ENCODE data around the gene GALC.
A peak's percentile ranks its signal among the peaks of the same experiment; 100 is the strongest.

GALC gene

DNA sequence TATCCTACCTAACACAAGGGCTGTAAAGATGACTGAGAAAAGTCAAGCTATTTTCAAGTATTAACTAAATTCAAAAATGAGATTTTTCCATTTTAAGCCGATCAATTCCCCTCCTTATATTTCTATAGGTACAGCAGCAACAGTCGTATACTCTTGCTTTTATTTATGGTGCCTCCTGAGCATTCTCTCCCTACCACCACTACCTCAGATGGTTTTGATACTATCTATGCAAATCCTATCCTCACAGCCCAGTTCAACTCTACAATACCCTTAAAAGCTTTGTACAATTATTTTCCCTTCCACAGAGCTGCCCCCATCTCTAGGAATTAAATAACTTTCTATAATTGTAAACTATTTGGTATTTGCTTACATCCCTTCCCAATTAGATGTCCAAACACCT, 52.1 kb downstream of the GALC start:
- TF ChIP-seq, protein P1, sequence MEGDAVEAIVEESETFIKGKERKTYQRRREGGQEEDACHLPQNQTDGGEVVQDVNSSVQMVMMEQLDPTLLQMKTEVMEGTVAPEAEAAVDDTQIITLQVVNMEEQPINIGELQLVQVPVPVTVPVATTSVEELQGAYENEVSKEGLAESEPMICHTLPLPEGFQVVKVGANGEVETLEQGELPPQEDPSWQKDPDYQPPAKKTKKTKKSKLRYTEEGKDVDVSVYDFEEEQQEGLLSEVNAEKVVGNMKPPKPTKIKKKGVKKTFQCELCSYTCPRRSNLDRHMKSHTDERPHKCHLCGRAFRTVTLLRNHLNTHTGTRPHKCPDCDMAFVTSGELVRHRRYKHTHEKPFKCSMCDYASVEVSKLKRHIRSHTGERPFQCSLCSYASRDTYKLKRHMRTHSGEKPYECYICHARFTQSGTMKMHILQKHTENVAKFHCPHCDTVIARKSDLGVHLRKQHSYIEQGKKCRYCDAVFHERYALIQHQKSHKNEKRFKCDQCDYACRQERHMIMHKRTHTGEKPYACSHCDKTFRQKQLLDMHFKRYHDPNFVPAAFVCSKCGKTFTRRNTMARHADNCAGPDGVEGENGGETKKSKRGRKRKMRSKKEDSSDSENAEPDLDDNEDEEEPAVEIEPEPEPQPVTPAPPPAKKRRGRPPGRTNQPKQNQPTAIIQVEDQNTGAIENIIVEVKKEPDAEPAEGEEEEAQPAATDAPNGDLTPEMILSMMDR (IDR thresholded peaks at IDR 0.05; ENCODE audit: control insufficient read depth, extremely low read depth, insufficient read depth), result no peak
- DNase-seq (ENCODE audit: low read depth), result no peak
- H3K4me3 ChIP-seq (ENCODE audit: low read depth, low read length), result no peak overlapping the region

GRCh38 chr14:87940382-87940781, 52.6 kb downstream of the GALC start:
- TF ChIP-seq, protein P1 (IDR thresholded peaks at IDR 0.05; ENCODE audit: control insufficient read depth, extremely low read depth, insufficient read depth), result no peak

DNA sequence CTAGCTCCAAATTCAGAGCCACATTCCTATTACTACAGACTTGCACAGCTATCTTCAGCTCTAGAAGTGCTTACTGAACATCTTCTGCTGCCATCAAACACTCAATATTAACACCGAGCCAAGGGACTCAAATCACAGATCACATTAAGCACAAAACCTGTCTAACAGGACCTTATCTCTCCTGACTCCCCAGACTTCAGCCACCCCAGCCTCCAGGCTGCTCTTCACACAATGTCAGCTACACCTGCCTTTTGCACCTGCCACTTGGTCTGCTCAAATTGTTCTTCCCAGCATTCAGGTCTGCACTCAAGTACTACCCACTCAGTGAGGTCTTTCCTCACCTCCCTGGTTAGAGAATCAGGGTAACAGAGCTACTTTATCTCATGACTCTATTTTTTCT, 57.1 kb downstream of the GALC start:
- TF ChIP-seq, protein P1 (IDR thresholded peaks at IDR 0.05; ENCODE audit: control insufficient read depth, extremely low read depth, insufficient read depth), result no peak
- peak; percentile 3 for DNase-seq (ENCODE audit: low read depth)
- no peak overlapping the region for H3K4me3 ChIP-seq (ENCODE audit: low read depth, low read length)

More at GRCh38 chr14:87940382-87940781, 52.6 kb downstream of the GALC start:
- H3K4me3 ChIP-seq (ENCODE audit: low read depth, low read length), result no peak overlapping the region
- DNase-seq (ENCODE audit: low read depth), result no peak

- no peak overlapping the region for H3K4me3 ChIP-seq (ENCODE audit: low read depth, low read length)
- TF ChIP-seq, protein P1 (IDR thresholded peaks at IDR 0.05; ENCODE audit: control insufficient read depth, extremely low read depth, insufficient read depth), result no peak
- DNase-seq (ENCODE audit: low read depth), result peak; percentile 3
Measured at GRCh38 chr14:87935081-87935828, 57.7 kb downstream of the GALC start.

- H3K4me3 ChIP-seq (ENCODE audit: low read depth, low read length), result no peak overlapping the region
- DNase-seq (ENCODE audit: low read depth), result no peak
- TF ChIP-seq, protein P1 (IDR thresholded peaks at IDR 0.05; ENCODE audit: control insufficient read depth, extremely low read depth, insufficient read depth), result peak; percentile 38
Measured at GRCh38 chr14:87934185-87934584, 58.8 kb downstream of the GALC start.

GRCh38 chr14:87916886-87917275, 76.1 kb downstream of the GALC start:
- TF ChIP-seq, protein P1 (IDR thresholded peaks at IDR 0.05; ENCODE audit: control insufficient read depth, extremely low read depth, insufficient read depth), result no peak
- DNase-seq (ENCODE audit: low read depth), result no peak

More at GRCh38 chr14:87916886-87917275, 76.1 kb downstream of the GALC start:
- no peak overlapping the region for H3K4me3 ChIP-seq (ENCODE audit: low read depth, low read length)
